GM19467 (cell line): ENCODE results near the gene TMEM214.

Source experiments
- ATAC-seq: cut with Tn5 transposase; IDR thresholded peaks from one replicate; pipeline ENCODE4 v1.9.1; 2021; ENCODE audit warnings: mild to moderate bottlenecking, moderate library complexity; ENCODE audit not compliant: unreplicated experiment

The TMEM214 gene

GRCh38 chr2:27038631-27039339 is 6.0 kb downstream of the TMEM214 start:
- no peak for ATAC-seq

- no peak for ATAC-seq
These were observed 6.7 kb downstream of the TMEM214 start for GRCh38 chr2:27039426-27039825.

- no peak for ATAC-seq
These were observed 7.1 kb downstream of the TMEM214 start for GRCh38 chr2:27039871-27040270.

GRCh38 chr2:27040282-27040681 is 7.5 kb downstream of the TMEM214 start:
- no peak for ATAC-seq

- ATAC-seq, result no peak
These were observed 9.0 kb downstream of the TMEM214 start for GRCh38 chr2:27041752-27042151.

DNA sequence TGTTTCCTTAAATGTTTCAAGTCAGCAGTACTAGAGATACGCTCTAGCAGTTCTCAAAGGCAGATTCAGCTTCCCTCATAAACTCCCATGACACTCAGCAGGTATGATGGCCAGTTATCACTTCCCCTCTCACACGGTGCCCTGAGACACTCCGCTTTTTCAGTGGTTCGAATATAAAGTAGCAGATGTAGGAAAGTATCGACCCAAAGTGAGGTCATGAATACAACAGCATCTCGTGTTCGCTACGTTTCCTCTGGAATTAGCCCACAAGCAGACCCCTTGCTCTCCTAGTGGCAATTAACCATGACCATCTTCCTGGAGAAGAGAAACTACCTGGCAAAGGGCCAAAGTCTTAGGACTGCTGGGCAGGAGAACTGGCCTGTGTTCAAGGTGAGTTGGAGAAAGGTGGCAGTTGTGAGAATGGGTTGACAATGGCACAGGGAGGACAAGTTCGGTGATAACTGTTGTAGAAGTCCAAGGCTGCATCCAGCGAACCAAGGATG is 9.4 kb downstream of the TMEM214 start:
- ATAC-seq, result no peak

DNA sequence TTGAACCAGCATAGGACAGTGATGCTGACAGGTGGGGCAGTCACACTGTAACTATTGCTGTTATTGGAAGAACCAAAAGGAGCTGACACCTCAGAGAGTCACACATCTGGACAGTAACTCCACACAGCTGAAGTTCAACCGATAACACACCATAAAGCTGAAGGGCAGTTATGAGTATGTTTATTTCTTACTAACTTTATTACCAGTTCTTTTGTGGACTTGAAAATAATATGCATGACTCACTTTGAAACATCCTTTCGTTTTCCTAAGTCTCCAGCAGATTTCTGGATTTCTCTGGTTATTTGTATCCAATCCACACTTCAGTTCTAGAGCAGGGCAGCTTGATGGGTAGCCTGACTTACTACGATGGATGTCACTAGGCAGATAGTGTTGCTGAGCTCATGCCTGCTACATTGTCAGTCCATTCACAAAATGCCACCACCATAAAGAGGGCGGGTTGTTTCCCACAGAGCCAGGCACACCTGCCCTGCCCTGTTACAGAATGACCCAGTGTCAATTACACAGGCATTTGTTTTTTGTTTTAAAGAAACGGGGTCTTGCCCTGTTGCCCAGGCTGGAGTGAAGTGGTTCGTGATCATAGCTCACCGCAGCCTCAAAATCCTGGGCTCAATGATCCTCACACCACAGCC is 10.3 kb downstream of the TMEM214 start:
- no peak for ATAC-seq

- peak; percentile 22 for ATAC-seq
These were observed 16.9 kb downstream of the TMEM214 start for GRCh38 chr2:27049422-27050280.

- peak; percentile 41 for ATAC-seq
These were observed 17.7 kb downstream of the TMEM214 start for GRCh38 chr2:27050281-27050995.

- ATAC-seq, result peak; percentile 62
These were observed 18.5 kb downstream of the TMEM214 start, which contains the start of gene AGBL5 for GRCh38 chr2:27050996-27051901. Gene AGBL5 (plus strand): TSS chr2:27051668. CDS start chr2:27052959, 1,291 bp downstream.

GRCh38 chr2:27051902-27052645 is 19.3 kb downstream of the TMEM214 start:
- ATAC-seq, result no peak

DNA sequence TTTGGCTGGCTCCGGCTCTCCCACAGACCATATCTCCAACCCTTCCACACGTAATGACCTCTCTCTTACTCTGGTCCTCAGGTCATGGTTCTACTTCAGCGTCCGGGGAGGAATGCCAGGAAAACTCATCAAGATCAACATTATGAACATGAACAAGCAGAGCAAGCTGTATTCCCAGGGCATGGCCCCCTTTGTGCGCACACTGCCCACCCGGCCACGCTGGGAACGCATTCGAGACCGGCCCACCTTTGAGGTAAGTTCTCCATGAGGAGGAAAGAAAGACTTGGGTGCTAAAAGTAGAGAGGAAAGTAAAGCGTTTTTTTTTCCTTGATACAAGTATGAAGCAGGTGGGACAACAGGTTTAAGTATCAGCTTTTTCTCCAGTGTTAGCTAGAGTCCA is 20.6 kb downstream of the TMEM214 start:
- no peak for ATAC-seq

GRCh38 chr2:27053776-27054175 is 21.0 kb downstream of the TMEM214 start:
- no peak for ATAC-seq

GRCh38 chr2:27054721-27055120 is 22.0 kb downstream of the TMEM214 start:
- ATAC-seq, result no peak

- no peak for ATAC-seq
These were observed 24.4 kb downstream of the TMEM214 start for GRCh38 chr2:27057184-27057583.

GRCh38 chr2:27058210-27058609 is 25.4 kb downstream of the TMEM214 start:
- no peak for ATAC-seq

DNA sequence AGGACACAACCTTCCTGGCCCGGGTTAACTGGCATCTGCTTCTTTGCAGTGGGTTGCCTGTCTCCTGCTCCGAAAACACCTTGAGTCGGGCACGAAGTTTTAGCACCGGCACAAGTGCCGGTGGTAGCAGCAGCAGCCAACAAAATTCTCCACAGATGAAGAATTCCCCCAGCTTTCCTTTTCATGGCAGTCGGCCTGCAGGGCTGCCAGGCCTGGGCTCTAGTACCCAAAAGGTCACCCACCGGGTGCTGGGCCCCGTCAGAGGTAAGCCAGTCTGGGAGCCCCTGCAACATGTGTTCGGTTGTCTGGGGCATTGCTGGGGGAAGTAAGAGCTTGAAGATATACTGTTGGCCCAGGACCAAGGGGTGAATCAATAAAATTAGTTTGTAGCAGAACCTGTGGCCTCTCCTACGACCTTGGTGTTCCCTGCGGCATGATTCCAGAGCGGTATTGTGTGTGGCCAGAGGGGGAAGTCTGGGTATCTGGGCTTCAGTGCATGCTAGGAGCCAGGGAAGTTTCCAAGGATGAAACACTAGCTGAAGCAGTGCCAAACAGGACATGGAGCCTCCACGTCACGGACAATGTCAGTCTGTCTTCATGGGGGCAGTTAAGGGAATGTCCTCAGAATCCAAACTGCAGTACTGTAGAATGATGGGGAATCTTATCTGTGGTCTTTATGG is 26.5 kb downstream of the TMEM214 start:
- no peak for ATAC-seq

GRCh38 chr2:27060323-27060722 is 27.6 kb downstream of the TMEM214 start:
- ATAC-seq, result no peak
